ENCODE data around the gene OR2AG2. TPM values are rescaled to one million over a fixed set of nuclear protein-coding genes. Genes with fewer than 3 reads are reported as not detected.

Gene OR2AG2
- total and polyA plus RNA-seq, 4 donors = 0.06 to 0.30 (median 0.21) TPM

DNA sequence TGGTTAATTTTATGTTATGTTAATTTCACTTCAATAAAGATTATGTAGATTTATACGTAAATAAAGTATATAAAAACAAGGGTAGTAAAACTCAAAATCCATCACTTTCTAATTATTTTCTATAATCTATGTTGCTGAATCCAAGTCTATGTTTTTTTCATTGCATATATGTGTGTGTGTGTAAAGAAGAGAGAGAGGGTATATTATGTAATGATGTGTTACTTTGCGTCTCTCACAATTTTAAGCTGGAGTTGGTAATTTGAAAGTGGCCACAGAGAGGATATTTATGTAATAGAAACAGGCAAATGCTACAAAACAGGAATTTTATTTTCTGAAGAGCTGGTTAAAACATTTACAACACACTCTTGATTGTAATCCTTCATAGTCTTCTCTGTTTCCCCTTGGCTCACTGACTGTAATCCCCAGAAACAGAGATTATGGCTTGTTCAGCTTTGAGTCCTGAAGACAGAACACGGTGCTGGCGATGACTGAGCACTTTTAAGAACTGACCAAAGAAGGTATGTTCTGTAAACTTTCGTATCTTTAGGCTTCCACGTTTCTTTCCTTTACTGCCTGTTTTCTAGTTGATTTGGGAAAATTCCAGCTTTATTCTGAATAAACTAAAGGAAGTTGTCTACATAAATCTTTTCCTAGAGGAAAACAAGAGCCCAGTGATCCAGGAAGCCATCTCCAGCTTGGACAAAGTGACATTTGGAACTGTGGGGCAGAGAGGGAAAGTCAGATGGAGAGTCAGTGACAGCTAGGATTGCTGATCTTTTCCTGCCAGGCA lies 43.6 kb downstream of the OR2AG2 start:
- Histone ChIP-seq H3K27me3 (ENCODE audit: control insufficient read depth, insufficient read depth, low read length) (no peaks in the 10 kb centered on the region), H3K9me3 (ENCODE audit: control insufficient read depth, insufficient read depth, low read length) (no peaks in the 10 kb centered on the region), H3K4me3 (ENCODE audit: low read depth, low read length) (no peak overlapping the region), H3K4me1 (ENCODE audit: control insufficient read depth, insufficient read depth, low read length) (no peaks in the 10 kb centered on the region), H3K36me3 (ENCODE audit: control insufficient read depth, insufficient read depth, low read length) (no peaks in the 10 kb centered on the region), H3K27ac (ENCODE audit: low read depth, low read length) (no peak overlapping the region)
- no peak for DNase-seq (ENCODE audit: low read depth in 4 of 6, low spot score in 6 of 6)
- 92% methylated on average over 2 of the region's 6 CpGs for WGBS (ENCODE audit: insufficient coverage)

DNA sequence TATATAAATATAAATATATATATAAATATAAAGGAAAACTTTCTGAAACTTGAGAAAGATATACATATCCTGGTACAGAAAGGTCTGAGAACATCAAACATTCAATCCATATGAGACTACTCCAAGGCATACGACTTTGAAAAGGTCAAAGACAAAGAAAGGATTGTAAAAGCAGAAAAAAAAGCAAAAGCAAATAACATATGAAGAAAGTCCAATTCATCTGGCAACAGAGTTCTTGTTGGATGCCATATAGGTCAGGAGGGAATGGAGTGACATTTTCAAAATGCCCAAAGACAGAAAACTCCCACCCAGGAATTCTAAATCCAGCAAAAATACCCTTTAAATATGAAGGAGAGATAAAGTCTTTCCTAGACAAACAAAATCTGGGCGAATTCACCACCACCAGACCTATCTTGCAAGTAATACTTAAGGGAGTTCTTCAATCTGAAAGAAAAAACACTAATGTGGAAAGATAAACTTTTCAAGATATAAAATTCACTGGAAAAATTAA lies 46.3 kb downstream of the OR2AG2 start:
- Histone ChIP-seq H3K27me3 (ENCODE audit: control insufficient read depth, insufficient read depth, low read length) (no peaks in the 10 kb centered on the region), H3K36me3 (ENCODE audit: control insufficient read depth, insufficient read depth, low read length) (no peaks in the 10 kb centered on the region), H3K27ac (ENCODE audit: low read depth, low read length) (no peak overlapping the region), H3K9me3 (ENCODE audit: control insufficient read depth, insufficient read depth, low read length) (no peaks in the 10 kb centered on the region), H3K4me3 (ENCODE audit: low read depth, low read length) (no peak overlapping the region), H3K4me1 (ENCODE audit: control insufficient read depth, insufficient read depth, low read length) (no peaks in the 10 kb centered on the region)
- DNase-seq (ENCODE audit: low read depth in 4 of 6, low spot score in 6 of 6) = no peak
- WGBS (ENCODE audit: insufficient coverage) = no CpG with 5 or more reads among the region's 2 CpGs

DNA sequence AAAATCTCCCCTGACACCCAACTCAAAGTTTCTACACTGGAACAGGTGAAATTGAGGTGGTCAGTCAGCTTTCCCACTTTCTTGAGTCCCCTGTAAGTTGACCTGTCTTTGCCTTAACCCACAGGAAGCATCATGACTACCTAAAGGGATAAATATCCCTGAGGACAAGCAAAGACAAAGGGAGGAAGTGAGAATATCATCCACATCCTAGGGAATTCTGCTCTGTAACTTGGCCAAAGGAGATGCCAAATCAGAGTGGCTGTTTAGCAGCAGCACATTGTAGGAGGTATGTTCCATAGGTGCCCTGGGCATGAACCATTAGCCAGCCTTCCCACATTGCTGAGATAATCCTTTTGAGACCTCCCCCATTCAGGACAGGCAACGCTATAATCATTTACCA lies 47.8 kb downstream of the OR2AG2 start:
- H3K4me3 ChIP-seq (ENCODE audit: low read depth, low read length) = no peak overlapping the region
- no peaks in the 10 kb centered on the region for H3K9me3 ChIP-seq (ENCODE audit: control insufficient read depth, insufficient read depth, low read length)
- no CpG with 5 or more reads among the region's 1 CpG for WGBS (ENCODE audit: insufficient coverage)
- H3K36me3 ChIP-seq (ENCODE audit: control insufficient read depth, insufficient read depth, low read length) = no peaks in the 10 kb centered on the region
- DNase-seq (ENCODE audit: low read depth in 4 of 6, low spot score in 6 of 6) = no peak
- H3K27me3 ChIP-seq (ENCODE audit: control insufficient read depth, insufficient read depth, low read length) = no peaks in the 10 kb centered on the region
- H3K4me1 ChIP-seq (ENCODE audit: control insufficient read depth, insufficient read depth, low read length) = no peaks in the 10 kb centered on the region
- no peak overlapping the region for H3K27ac ChIP-seq (ENCODE audit: low read depth, low read length)

DNA sequence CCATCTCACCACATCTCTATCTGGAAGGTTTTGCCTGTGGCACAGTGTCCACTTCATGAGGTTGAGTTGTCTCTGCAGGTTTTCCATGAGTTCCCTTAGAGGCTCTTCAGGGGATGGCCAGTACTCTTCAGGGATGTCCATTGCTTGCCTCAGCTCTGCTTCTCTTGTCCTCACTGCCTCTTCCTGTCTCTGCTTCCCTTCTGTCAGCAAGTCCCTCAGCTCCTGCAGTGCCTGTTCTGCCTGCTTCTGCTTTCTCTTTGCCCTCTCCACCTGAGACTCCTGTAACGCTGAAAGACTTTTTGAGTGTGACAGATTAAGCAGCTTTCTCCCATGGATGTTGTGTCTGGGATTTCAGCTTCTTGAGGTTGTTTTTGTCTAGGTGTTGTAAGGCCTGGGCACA lies 50.4 kb downstream of the OR2AG2 start:
- no peaks in the 10 kb centered on the region for H3K27me3 ChIP-seq (ENCODE audit: control insufficient read depth, insufficient read depth, low read length)
- H3K9me3 ChIP-seq (ENCODE audit: control insufficient read depth, insufficient read depth, low read length) = no peaks in the 10 kb centered on the region
- DNase-seq (ENCODE audit: low read depth in 4 of 6, low spot score in 6 of 6) = no peak
- H3K36me3 ChIP-seq (ENCODE audit: control insufficient read depth, insufficient read depth, low read length) = no peaks in the 10 kb centered on the region
- no peak overlapping the region for H3K27ac ChIP-seq (ENCODE audit: low read depth, low read length)
- no peaks in the 10 kb centered on the region for H3K4me1 ChIP-seq (ENCODE audit: control insufficient read depth, insufficient read depth, low read length)
- WGBS (ENCODE audit: insufficient coverage) = no CpG with 5 or more reads among the region's 1 CpG
- H3K4me3 ChIP-seq (ENCODE audit: low read depth, low read length) = no peak overlapping the region

DNA sequence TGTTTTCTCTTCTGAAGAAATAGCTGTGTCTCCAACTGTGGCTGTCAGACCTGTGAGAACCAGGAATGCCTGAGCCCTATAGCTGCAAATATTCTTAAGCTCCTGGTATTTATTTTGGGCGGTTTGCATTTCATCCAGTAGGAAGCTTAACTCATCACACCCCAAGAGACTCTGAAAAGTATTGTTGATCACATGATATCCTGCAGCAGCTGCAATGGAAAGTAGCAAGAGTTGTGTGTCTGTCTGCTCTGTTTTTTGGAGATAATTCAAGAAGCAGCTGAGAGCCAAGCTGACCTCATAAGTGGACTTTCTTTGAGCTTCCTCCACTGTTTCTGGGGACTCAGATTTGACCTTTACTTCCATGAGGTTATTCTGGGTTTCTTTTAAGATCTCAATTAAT lies 52.2 kb downstream of the OR2AG2 start:
- DNase-seq (ENCODE audit: low read depth in 4 of 6, low spot score in 6 of 6) = no peak
- H3K27ac ChIP-seq (ENCODE audit: low read depth, low read length) = no peak overlapping the region
- WGBS (ENCODE audit: insufficient coverage) = no CpG with 5 or more reads among the region's 1 CpG
- no peaks in the 10 kb centered on the region for H3K4me1 ChIP-seq (ENCODE audit: control insufficient read depth, insufficient read depth, low read length)
- no peak overlapping the region for H3K4me3 ChIP-seq (ENCODE audit: low read depth, low read length)
- no peaks in the 10 kb centered on the region for H3K36me3 ChIP-seq (ENCODE audit: control insufficient read depth, insufficient read depth, low read length)
- H3K9me3 ChIP-seq (ENCODE audit: control insufficient read depth, insufficient read depth, low read length) = no peaks in the 10 kb centered on the region
- H3K27me3 ChIP-seq (ENCODE audit: control insufficient read depth, insufficient read depth, low read length) = no peaks in the 10 kb centered on the region

DNA sequence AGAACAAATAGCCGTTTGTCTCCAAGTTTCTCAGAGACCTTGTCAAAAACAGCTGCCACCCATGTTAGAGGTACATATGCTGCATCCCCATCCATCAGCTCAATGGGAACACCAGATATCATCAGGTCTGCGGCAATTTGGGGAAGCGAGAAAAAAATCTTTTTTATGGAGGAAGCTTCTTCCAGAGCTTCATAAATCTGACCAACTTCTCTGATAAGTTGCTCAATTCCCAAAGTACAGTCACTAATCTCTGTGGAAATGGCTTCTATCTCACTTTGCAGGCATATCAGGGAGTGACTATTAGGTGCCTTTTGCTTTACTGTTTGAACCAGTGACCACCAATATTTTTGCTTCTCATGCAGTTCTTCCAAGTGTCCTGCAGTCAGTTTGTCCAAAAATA lies 54.4 kb downstream of the OR2AG2 start:
- Histone ChIP-seq H3K9me3 (ENCODE audit: control insufficient read depth, insufficient read depth, low read length) (no peaks in the 10 kb centered on the region), H3K27ac (ENCODE audit: low read depth, low read length) (no peak overlapping the region), H3K4me1 (ENCODE audit: control insufficient read depth, insufficient read depth, low read length) (no peaks in the 10 kb centered on the region), H3K4me3 (ENCODE audit: low read depth, low read length) (no peak overlapping the region), H3K36me3 (ENCODE audit: control insufficient read depth, insufficient read depth, low read length) (no peaks in the 10 kb centered on the region), H3K27me3 (ENCODE audit: control insufficient read depth, insufficient read depth, low read length) (no peaks in the 10 kb centered on the region)
- DNase-seq (ENCODE audit: low read depth in 4 of 6, low spot score in 6 of 6) = no peak
- WGBS (ENCODE audit: insufficient coverage) = 90% methylated on average over 1 of the region's 3 CpGs

Other genes starting within 250 kb of the OR2AG2 start
- gene RRP8, start 168.4 kb downstream of the OR2AG2 start, total RNA-seq = 10 to 100 TPM; 11.6 to 24.5 TPM
- 10 to 100 TPM; 16.8 to 17.3 TPM for gene RRP8, start 168.4 kb downstream of the OR2AG2 start, polyA plus RNA-seq (ENCODE audit: insufficient read length in 2 of 2)
- gene ILK, start 168.2 kb downstream of the OR2AG2 start, total RNA-seq = 100 to 1,000 TPM in 1 of 2 donors, 10 to 100 TPM in 1; 87.6 to 175 TPM
- 100 to 1,000 TPM; 111 to 134 TPM for gene ILK, start 168.2 kb downstream of the OR2AG2 start, polyA plus RNA-seq (ENCODE audit: insufficient read length in 2 of 2)
- 10 to 100 TPM; 14.0 to 88.8 TPM for gene TAF10, start 159.8 kb downstream of the OR2AG2 start, total RNA-seq
- 100 to 1,000 TPM in 1 of 2 donors, 10 to 100 TPM in 1; 83.4 to 103 TPM for gene TAF10, start 159.8 kb downstream of the OR2AG2 start, polyA plus RNA-seq (ENCODE audit: insufficient read length in 2 of 2)
- gene TPP1, start 152.6 kb downstream of the OR2AG2 start, total RNA-seq = 10 to 100 TPM; 31.1 to 40.3 TPM
- 10 to 100 TPM; 73.1 to 81.2 TPM for gene TPP1, start 152.6 kb downstream of the OR2AG2 start, polyA plus RNA-seq (ENCODE audit: insufficient read length in 2 of 2)
- gene DCHS1, start 116.2 kb downstream of the OR2AG2 start, total RNA-seq = 10 to 100 TPM; 29.1 to 43.6 TPM
- gene DCHS1, start 116.2 kb downstream of the OR2AG2 start, polyA plus RNA-seq (ENCODE audit: insufficient read length in 2 of 2) = 10 to 100 TPM; 38.8 to 42.8 TPM
- 10 to 100 TPM; 21.6 to 46.2 TPM for gene MRPL17, start 88.6 kb downstream of the OR2AG2 start, total RNA-seq
- gene MRPL17, start 88.6 kb downstream of the OR2AG2 start, polyA plus RNA-seq (ENCODE audit: insufficient read length in 2 of 2) = 10 to 100 TPM; 47.4 to 53.8 TPM
- not detected for gene OR2AG1, start 11.0 kb upstream of the OR2AG2 start, total RNA-seq
- gene OR2AG1, start 11.0 kb upstream of the OR2AG2 start, polyA plus RNA-seq (ENCODE audit: insufficient read length in 2 of 2) = under 1 TPM in 1 of 2 donors, not detected in 1; 0.05 TPM
- under 1 TPM; 0.11 to 0.89 TPM for gene OR6A2, start 27.7 kb upstream of the OR2AG2 start, total RNA-seq
- gene OR6A2, start 27.7 kb upstream of the OR2AG2 start, polyA plus RNA-seq (ENCODE audit: insufficient read length in 2 of 2) = not detected
- gene OR10A5, start 73.7 kb upstream of the OR2AG2 start, total RNA-seq = not detected
- not detected for gene OR10A5, start 73.7 kb upstream of the OR2AG2 start, polyA plus RNA-seq (ENCODE audit: insufficient read length in 2 of 2)
- not detected for gene OR10A2, start 91.1 kb upstream of the OR2AG2 start, total RNA-seq
- gene OR10A2, start 91.1 kb upstream of the OR2AG2 start, polyA plus RNA-seq (ENCODE audit: insufficient read length in 2 of 2) = under 1 TPM; 0.08 to 0.21 TPM
- gene OR10A4, start 104.6 kb upstream of the OR2AG2 start, total RNA-seq = not detected
- gene OR10A4, start 104.6 kb upstream of the OR2AG2 start, polyA plus RNA-seq (ENCODE audit: insufficient read length in 2 of 2) = not detected
- under 1 TPM; 0.22 to 0.40 TPM for gene OR2D2, start 120.5 kb upstream of the OR2AG2 start, total RNA-seq
- gene OR2D2, start 120.5 kb upstream of the OR2AG2 start, polyA plus RNA-seq (ENCODE audit: insufficient read length in 2 of 2) = not detected
- gene OR2D3, start 149.0 kb upstream of the OR2AG2 start, total RNA-seq = not detected
- gene OR2D3, start 149.0 kb upstream of the OR2AG2 start, polyA plus RNA-seq (ENCODE audit: insufficient read length in 2 of 2) = not detected
- gene ZNF215, start 154.4 kb upstream of the OR2AG2 start, total RNA-seq = 1 to 10 TPM; 2.5 to 2.8 TPM
- gene ZNF215, start 154.4 kb upstream of the OR2AG2 start, polyA plus RNA-seq (ENCODE audit: insufficient read length in 2 of 2) = 1 to 10 TPM; 3.1 to 4.3 TPM
- 10 to 100 TPM; 11.5 to 12.7 TPM for gene ZNF214, start 248.4 kb upstream of the OR2AG2 start, total RNA-seq
- 1 to 10 TPM; 5.8 to 6.8 TPM for gene ZNF214, start 248.4 kb upstream of the OR2AG2 start, polyA plus RNA-seq (ENCODE audit: insufficient read length in 2 of 2)
- gene NLRP14, start 248.5 kb upstream of the OR2AG2 start, total RNA-seq = 1 to 10 TPM; 1.2 to 2.2 TPM
- 1 to 10 TPM; 1.0 to 2.6 TPM for gene NLRP14, start 248.5 kb upstream of the OR2AG2 start, polyA plus RNA-seq (ENCODE audit: insufficient read length in 2 of 2)

All from spinal cord (tissue), 10 donors.